ENCODE data around the gene SYTL3. TPM values are rescaled to one million over a fixed set of nuclear protein-coding genes. Genes with fewer than 3 reads are reported as not detected.

The SYTL3 gene
- total RNA-seq, 1 donor from 2014 or later: 0.77 TPM

DNA sequence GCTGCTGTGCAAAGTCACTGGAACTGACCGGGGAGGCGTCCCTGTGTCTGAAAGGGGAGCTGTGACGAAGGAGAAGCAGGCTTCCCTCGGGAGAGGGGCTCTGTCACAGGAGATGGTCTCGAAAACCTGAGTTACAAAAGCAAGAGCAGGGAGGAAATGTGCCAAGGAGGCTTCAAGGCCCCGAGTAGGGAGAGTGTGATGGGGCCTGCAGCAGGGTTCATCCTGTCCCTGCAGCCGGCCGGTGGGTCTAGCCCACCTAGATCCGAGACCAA, 22.0 kb upstream of the SYTL3 start:
- DNase-seq (ENCODE audit: low spot score): no peak
- no peak overlapping the region for H3K27ac Mint-ChIP-seq (ENCODE audit: unreplicated experiment)
- H3K9me3 Mint-ChIP-seq (ENCODE audit: unreplicated experiment): no peaks in the 10 kb centered on the region
- peaks cover 54% of the 10 kb centered on the region for H3K36me3 Mint-ChIP-seq (ENCODE audit: low read depth, unreplicated experiment)
- TF ChIP-seq, protein P1, sequence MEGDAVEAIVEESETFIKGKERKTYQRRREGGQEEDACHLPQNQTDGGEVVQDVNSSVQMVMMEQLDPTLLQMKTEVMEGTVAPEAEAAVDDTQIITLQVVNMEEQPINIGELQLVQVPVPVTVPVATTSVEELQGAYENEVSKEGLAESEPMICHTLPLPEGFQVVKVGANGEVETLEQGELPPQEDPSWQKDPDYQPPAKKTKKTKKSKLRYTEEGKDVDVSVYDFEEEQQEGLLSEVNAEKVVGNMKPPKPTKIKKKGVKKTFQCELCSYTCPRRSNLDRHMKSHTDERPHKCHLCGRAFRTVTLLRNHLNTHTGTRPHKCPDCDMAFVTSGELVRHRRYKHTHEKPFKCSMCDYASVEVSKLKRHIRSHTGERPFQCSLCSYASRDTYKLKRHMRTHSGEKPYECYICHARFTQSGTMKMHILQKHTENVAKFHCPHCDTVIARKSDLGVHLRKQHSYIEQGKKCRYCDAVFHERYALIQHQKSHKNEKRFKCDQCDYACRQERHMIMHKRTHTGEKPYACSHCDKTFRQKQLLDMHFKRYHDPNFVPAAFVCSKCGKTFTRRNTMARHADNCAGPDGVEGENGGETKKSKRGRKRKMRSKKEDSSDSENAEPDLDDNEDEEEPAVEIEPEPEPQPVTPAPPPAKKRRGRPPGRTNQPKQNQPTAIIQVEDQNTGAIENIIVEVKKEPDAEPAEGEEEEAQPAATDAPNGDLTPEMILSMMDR (IDR thresholded peaks at IDR 0.05; ENCODE audit: unreplicated experiment): no peak
- peaks cover 13% of the 10 kb centered on the region for H3K4me1 Mint-ChIP-seq (ENCODE audit: unreplicated experiment)
- peak overlapping the region; percentile 17 for H3K4me3 Mint-ChIP-seq (ENCODE audit: unreplicated experiment)
- peaks cover 3% of the 10 kb centered on the region for H3K27me3 Mint-ChIP-seq (ENCODE audit: unreplicated experiment)

DNA sequence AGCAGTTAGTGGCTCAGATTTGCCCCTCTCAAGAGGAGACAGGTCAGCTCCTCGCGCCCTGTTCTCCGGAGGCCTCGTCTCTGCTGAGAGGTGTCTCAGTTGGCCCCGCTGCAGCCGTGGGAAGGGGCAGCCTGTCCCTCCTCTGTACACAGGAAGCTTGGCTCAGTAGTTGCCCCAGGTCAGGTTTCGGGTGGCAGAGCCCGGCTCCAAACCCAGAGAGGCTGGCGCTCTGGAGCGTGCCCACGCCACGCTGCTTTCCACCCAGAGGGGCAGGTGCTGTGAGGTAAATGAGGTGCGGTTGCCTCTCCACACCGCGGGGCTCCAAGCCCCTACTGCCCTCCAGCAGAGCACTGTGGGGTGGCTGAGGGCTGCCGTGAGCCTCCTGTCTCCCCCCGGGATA, 21.3 kb upstream of the SYTL3 start:
- H3K36me3 Mint-ChIP-seq (ENCODE audit: low read depth, unreplicated experiment): peaks cover 52% of the 10 kb centered on the region
- H3K27me3 Mint-ChIP-seq (ENCODE audit: unreplicated experiment): peaks cover 1% of the 10 kb centered on the region
- peaks cover 13% of the 10 kb centered on the region for H3K4me1 Mint-ChIP-seq (ENCODE audit: unreplicated experiment)
- TF ChIP-seq, protein P1 (IDR thresholded peaks at IDR 0.05; ENCODE audit: unreplicated experiment): no peak
- no peak overlapping the region for H3K4me3 Mint-ChIP-seq (ENCODE audit: unreplicated experiment)
- no peaks in the 10 kb centered on the region for H3K9me3 Mint-ChIP-seq (ENCODE audit: unreplicated experiment)
- H3K27ac Mint-ChIP-seq (ENCODE audit: unreplicated experiment): no peak overlapping the region
- DNase-seq (ENCODE audit: low spot score): no peak

DNA sequence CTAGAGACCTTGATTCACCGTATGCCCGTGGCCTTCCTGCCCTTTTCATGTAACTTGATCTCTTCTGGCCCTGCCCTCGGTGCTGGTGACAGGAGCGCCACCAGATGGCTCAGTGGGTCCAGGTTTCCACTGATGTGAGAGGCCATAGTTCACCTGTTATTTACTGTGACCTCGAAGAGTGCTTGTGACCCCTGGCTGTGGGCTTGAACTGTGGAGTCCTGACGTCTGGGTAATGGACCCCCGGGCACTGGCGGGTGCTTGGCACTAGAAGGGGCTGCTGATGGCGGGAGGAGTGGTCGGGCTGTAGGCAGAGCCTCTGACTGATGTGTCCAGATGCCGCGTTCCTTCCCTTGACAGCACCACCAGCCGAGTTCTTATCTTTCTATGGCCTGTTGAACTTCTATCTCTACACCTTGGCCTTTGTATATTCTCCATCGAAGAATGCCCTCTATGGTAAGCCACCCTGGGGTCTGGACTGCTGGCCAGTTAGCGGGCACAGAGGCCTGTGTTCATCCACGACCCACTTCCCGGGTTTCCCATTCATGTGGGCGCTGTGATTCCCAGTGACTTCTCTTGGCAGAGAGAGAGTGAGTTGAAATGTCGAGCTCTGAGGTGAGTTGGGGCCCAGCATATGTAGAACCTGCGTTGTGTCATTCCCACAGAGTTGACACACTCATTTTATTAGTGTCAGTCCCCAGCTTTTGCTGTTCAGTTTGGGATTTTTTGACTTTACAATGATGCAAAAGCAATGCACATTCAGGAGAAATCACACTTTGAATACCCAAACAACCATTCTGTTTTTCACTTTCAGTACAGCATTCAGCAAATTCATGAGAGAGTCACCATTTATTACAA, 20.3 kb upstream of the SYTL3 start:
- peak overlapping the region; percentile 48 for H3K27ac Mint-ChIP-seq (ENCODE audit: unreplicated experiment)
- no peak for DNase-seq (ENCODE audit: low spot score)

DNA sequence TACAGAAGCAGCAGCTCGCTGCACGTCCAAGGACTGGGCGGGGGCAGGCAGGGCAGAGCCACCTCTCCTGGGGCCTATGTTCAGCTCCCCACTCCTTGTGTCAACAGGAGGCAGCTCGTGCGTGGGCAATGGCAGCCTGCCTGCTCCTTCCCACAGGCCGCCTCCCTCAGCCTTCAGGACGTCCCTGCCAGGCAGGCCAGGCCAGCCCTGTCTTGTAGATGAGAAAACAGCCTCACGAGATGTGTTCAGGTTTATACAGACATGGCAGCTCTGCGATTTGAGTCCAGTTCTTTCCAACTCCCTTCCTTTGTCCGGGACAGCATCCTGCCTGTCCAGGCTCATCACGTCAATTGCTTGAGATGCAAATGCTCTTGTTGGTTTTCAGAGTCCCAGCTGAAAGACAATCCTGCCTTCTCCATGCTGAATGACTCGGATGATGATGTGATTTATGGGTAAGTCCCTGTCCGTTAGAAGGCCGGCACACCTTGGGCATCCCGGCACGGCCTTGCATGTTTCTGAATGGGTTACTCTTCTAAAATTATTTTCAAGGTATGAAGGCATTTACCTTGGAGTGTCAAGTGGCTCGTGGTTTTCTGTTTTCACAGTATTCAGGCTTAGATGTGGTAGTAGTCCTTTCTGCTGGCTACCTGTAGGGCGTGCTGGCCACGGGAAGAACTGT, 18.8 kb upstream of the SYTL3 start:
- H3K4me3 Mint-ChIP-seq (ENCODE audit: unreplicated experiment): peak overlapping the region; percentile 42
- peak overlapping the region; percentile 26 for H3K27ac Mint-ChIP-seq (ENCODE audit: unreplicated experiment)
- DNase-seq (ENCODE audit: low spot score): no peak
- H3K27me3 Mint-ChIP-seq (ENCODE audit: unreplicated experiment): no peaks in the 10 kb centered on the region
- TF ChIP-seq, protein P1 (IDR thresholded peaks at IDR 0.05; ENCODE audit: unreplicated experiment): no peak
- peaks cover 36% of the 10 kb centered on the region for H3K36me3 Mint-ChIP-seq (ENCODE audit: low read depth, unreplicated experiment)
- peaks cover 10% of the 10 kb centered on the region for H3K4me1 Mint-ChIP-seq (ENCODE audit: unreplicated experiment)
- no peaks in the 10 kb centered on the region for H3K9me3 Mint-ChIP-seq (ENCODE audit: unreplicated experiment)

More for the DNA sequence above, 20.3 kb upstream of the SYTL3 start:
- H3K9me3 Mint-ChIP-seq (ENCODE audit: unreplicated experiment): no peaks in the 10 kb centered on the region
- H3K27me3 Mint-ChIP-seq (ENCODE audit: unreplicated experiment): no peaks in the 10 kb centered on the region
- H3K4me3 Mint-ChIP-seq (ENCODE audit: unreplicated experiment): no peak overlapping the region
- H3K36me3 Mint-ChIP-seq (ENCODE audit: low read depth, unreplicated experiment): peaks cover 44% of the 10 kb centered on the region
- TF ChIP-seq, protein P1 (IDR thresholded peaks at IDR 0.05; ENCODE audit: unreplicated experiment): no peak
- H3K4me1 Mint-ChIP-seq (ENCODE audit: unreplicated experiment): peaks cover 13% of the 10 kb centered on the region

Measured in endothelial cell (in vitro differentiated cells).